Measurements from ENCODE around the gene CLEC3B. TPM values are rescaled to one million over a fixed set of nuclear protein-coding genes. Genes with fewer than 3 reads are reported as not detected.
"Not testable (repeated sequence)": the region's sequence is repeated elsewhere in the genome, so short reads cannot be mapped to it uniquely, and the experiment has no call there.

Gene CLEC3B
- total RNA-seq, 2 experiments from 2014 or later = not detected

- Mint-ChIP-seq H3K9me3 (no peaks in the 10 kb centered on the region), H3K36me3 (no peaks in the 10 kb centered on the region), H3K27me3 (peaks cover 4% of the 10 kb centered on the region), H3K4me1 (peaks cover 12% of the 10 kb centered on the region), H3K27ac (no peak overlapping the region), H3K4me3 (no peak overlapping the region)
- DNase-seq = no peak
Observed at GRCh38 chr3:45059132-45059531, 33.0 kb downstream of the CLEC3B start.

- Mint-ChIP-seq H3K27ac (no peak overlapping the region), H3K4me1 (peaks cover 18% of the 10 kb centered on the region), H3K9me3 (no peaks in the 10 kb centered on the region), H3K36me3 (no peaks in the 10 kb centered on the region), H3K27me3 (peaks cover 4% of the 10 kb centered on the region), H3K4me3 (no peak overlapping the region)
- DNase-seq = no peak
Observed at GRCh38 chr3:45060165-45060892, 34.2 kb downstream of the CLEC3B start.

- no peak overlapping the region for H3K27ac Mint-ChIP-seq
- peaks cover 8% of the 10 kb centered on the region for H3K27me3 Mint-ChIP-seq
- H3K36me3 Mint-ChIP-seq = no peaks in the 10 kb centered on the region
- DNase-seq = no peak
- no peak overlapping the region for H3K4me3 Mint-ChIP-seq
- no peaks in the 10 kb centered on the region for H3K9me3 Mint-ChIP-seq
- peaks cover 30% of the 10 kb centered on the region for H3K4me1 Mint-ChIP-seq
Observed at GRCh38 chr3:45062697-45063070, 36.6 kb downstream of the CLEC3B start.

GRCh38 chr3:45064512-45065372, 38.6 kb downstream of the CLEC3B start:
- Mint-ChIP-seq H3K9me3 (no peaks in the 10 kb centered on the region), H3K4me3 (peak overlapping the region; percentile 43), H3K27me3 (peaks cover 17% of the 10 kb centered on the region), H3K4me1 (peaks cover 26% of the 10 kb centered on the region), H3K36me3 (no peaks in the 10 kb centered on the region), H3K27ac (peak overlapping the region; percentile 65)
- peak; percentile 67 for DNase-seq

GRCh38 chr3:45065373-45065720, 39.2 kb downstream of the CLEC3B start:
- Mint-ChIP-seq H3K9me3 (no peaks in the 10 kb centered on the region), H3K4me3 (no peak overlapping the region), H3K27ac (peak overlapping the region; percentile 65)

GRCh38 chr3:45066109-45066801, 40.2 kb downstream of the CLEC3B start:
- Mint-ChIP-seq H3K27ac (peak overlapping the region; percentile 22), H3K4me1 (peaks cover 26% of the 10 kb centered on the region), H3K27me3 (peaks cover 13% of the 10 kb centered on the region), H3K9me3 (no peaks in the 10 kb centered on the region), H3K4me3 (no peak overlapping the region), H3K36me3 (no peaks in the 10 kb centered on the region)
- DNase-seq = no peak

More at GRCh38 chr3:45065373-45065720, 39.2 kb downstream of the CLEC3B start:
- Mint-ChIP-seq H3K36me3 (no peaks in the 10 kb centered on the region), H3K27me3 (peaks cover 13% of the 10 kb centered on the region), H3K4me1 (peaks cover 26% of the 10 kb centered on the region)
- DNase-seq = no peak

GRCh38 chr3:45067486-45067885, 41.4 kb downstream of the CLEC3B start:
- H3K36me3 Mint-ChIP-seq = no peaks in the 10 kb centered on the region
- no peak overlapping the region for H3K27ac Mint-ChIP-seq
- peaks cover 13% of the 10 kb centered on the region for H3K27me3 Mint-ChIP-seq
- no peaks in the 10 kb centered on the region for H3K9me3 Mint-ChIP-seq
- H3K4me3 Mint-ChIP-seq = no peak overlapping the region
- H3K4me1 Mint-ChIP-seq = peaks cover 26% of the 10 kb centered on the region
- no peak for DNase-seq

GRCh38 chr3:45067941-45068340, 41.8 kb downstream of the CLEC3B start:
- H3K27me3 Mint-ChIP-seq = peaks cover 13% of the 10 kb centered on the region
- H3K36me3 Mint-ChIP-seq = no peaks in the 10 kb centered on the region
- H3K9me3 Mint-ChIP-seq = no peaks in the 10 kb centered on the region
- H3K4me3 Mint-ChIP-seq = no peak overlapping the region
- DNase-seq = no peak
- peaks cover 26% of the 10 kb centered on the region for H3K4me1 Mint-ChIP-seq
- H3K27ac Mint-ChIP-seq = no peak overlapping the region

GRCh38 chr3:45071075-45071474, 45.0 kb downstream of the CLEC3B start:
- H3K27me3 Mint-ChIP-seq = peaks cover 25% of the 10 kb centered on the region
- no peak for DNase-seq
- peaks cover 9% of the 10 kb centered on the region for H3K4me1 Mint-ChIP-seq
- H3K36me3 Mint-ChIP-seq = no peaks in the 10 kb centered on the region
- no peaks in the 10 kb centered on the region for H3K9me3 Mint-ChIP-seq
- H3K27ac Mint-ChIP-seq = no peak overlapping the region
- H3K4me3 Mint-ChIP-seq = no peak overlapping the region

- H3K36me3 Mint-ChIP-seq = no peaks in the 10 kb centered on the region
- H3K4me3 Mint-ChIP-seq = no peak overlapping the region
- H3K4me1 Mint-ChIP-seq = no peaks in the 10 kb centered on the region
- peaks cover 4% of the 10 kb centered on the region for H3K9me3 Mint-ChIP-seq
- DNase-seq = no peak
- no peak overlapping the region for H3K27ac Mint-ChIP-seq
- H3K27me3 Mint-ChIP-seq = peaks cover 16% of the 10 kb centered on the region
Observed at GRCh38 chr3:45075821-45076625, 49.9 kb downstream of the CLEC3B start.

- not testable (repeated sequence) for H3K4me1 Mint-ChIP-seq, DNase-seq, H3K27ac Mint-ChIP-seq, H3K36me3 Mint-ChIP-seq, H3K9me3 Mint-ChIP-seq, H3K4me3 Mint-ChIP-seq
- H3K27me3 Mint-ChIP-seq = peaks cover 16% of the 10 kb centered on the region
Observed at GRCh38 chr3:45078256-45078655, 52.2 kb downstream of the CLEC3B start.

GRCh38 chr3:45078910-45079522, 52.9 kb downstream of the CLEC3B start:
- Mint-ChIP-seq H3K36me3 (no peaks in the 10 kb centered on the region), H3K9me3 (peaks cover 4% of the 10 kb centered on the region), H3K27me3 (peaks cover 12% of the 10 kb centered on the region), H3K4me3 (no peak overlapping the region), H3K27ac (no peak overlapping the region), H3K4me1 (no peaks in the 10 kb centered on the region)
- no peak for DNase-seq

- no peak overlapping the region for H3K4me3 Mint-ChIP-seq
- peaks cover 4% of the 10 kb centered on the region for H3K9me3 Mint-ChIP-seq
- peaks cover 5% of the 10 kb centered on the region for H3K27me3 Mint-ChIP-seq
- no peaks in the 10 kb centered on the region for H3K4me1 Mint-ChIP-seq
- H3K36me3 Mint-ChIP-seq = no peaks in the 10 kb centered on the region
- H3K27ac Mint-ChIP-seq = no peak overlapping the region
- DNase-seq = no peak
Observed at GRCh38 chr3:45079715-45080114, 53.6 kb downstream of the CLEC3B start.

GRCh38 chr3:45080824-45081223, 54.7 kb downstream of the CLEC3B start:
- peaks cover 4% of the 10 kb centered on the region for H3K27me3 Mint-ChIP-seq
- no peak for DNase-seq
- no peaks in the 10 kb centered on the region for H3K4me1 Mint-ChIP-seq
- peaks cover 4% of the 10 kb centered on the region for H3K9me3 Mint-ChIP-seq
- no peak overlapping the region for H3K4me3 Mint-ChIP-seq
- no peak overlapping the region for H3K27ac Mint-ChIP-seq
- no peaks in the 10 kb centered on the region for H3K36me3 Mint-ChIP-seq

Data from activated naive CD8-positive, alpha-beta T cell treated with anti-CD3 and anti-CD28 coated beads for 36 hours (primary cell).